Activated CD8-positive, alpha-beta memory T cell treated with anti-CD3 and anti-CD28 coated beads, Interleukin-2, amount 10 ng/mL, durations not matched to agents 7 days and 5 days (primary cell): ENCODE data around the gene REEP5. TPM values are rescaled to one million over a fixed set of nuclear protein-coding genes. Genes with fewer than 3 reads are reported as not detected.

Experiments
- ATAC-seq: fragments of 150-1000 bp; cut with Tn5 transposase; one replicate; pipeline ENCODE4 v1.10.0; 2021; ENCODE audit warnings: moderate library complexity
- CTCF ChIA-PET: fragments of 350-600 bp; sonication (Branson Sonifier 250); formaldehyde crosslinking; loops from one replicate; lab custom pipeline; 2021; ENCODE audit warnings: antibody characterized with exemption; lab: Charles Lee
- DNase-seq: peaks from one replicate; pipeline ENCODE4 v3.0.0-alpha.2; 2020
- H3K27ac Mint-ChIP-seq: one replicate; pipeline ENCODE4 v1.8.0; 2021; ENCODE audit warnings: mild to moderate bottlenecking, mixed read lengths
- H3K27me3 Mint-ChIP-seq: one replicate; pipeline ENCODE4 v1.8.0; 2021; ENCODE audit warnings: mixed read lengths
- H3K36me3 Mint-ChIP-seq: one replicate; pipeline ENCODE4 v1.8.0; 2021; ENCODE audit warnings: mild to moderate bottlenecking, mixed read lengths
- H3K4me1 Mint-ChIP-seq: one replicate; pipeline ENCODE4 v1.8.0; 2021; ENCODE audit warnings: mixed read lengths
- H3K4me3 Mint-ChIP-seq: one replicate; pipeline ENCODE4 v1.8.0; 2021; ENCODE audit warnings: mild to moderate bottlenecking, moderate library complexity, mixed read lengths
- H3K9me3 Mint-ChIP-seq: one replicate; pipeline ENCODE4 v1.8.0; 2022; ENCODE audit warnings: low read depth, mixed read lengths
- total RNA-seq, 2 experiments: library from RNA; stranded (reverse); gene quantifications; one replicate each; pipeline ENCODE4 v1.2.3, GENCODE V29; 2021

The REEP5 gene
- total RNA-seq, 2 experiments from 2014 or later = 91.0 to 97.0 TPM

GRCh38 chr5:112929336-112930081 is 7.5 kb upstream of the REEP5 start:
- Mint-ChIP-seq H3K4me3 (peak overlapping the region; percentile 60), H3K27ac (peak overlapping the region; percentile 96), H3K4me1 (peaks cover 59% of the 10 kb centered on the region), H3K36me3 (peaks cover 12% of the 10 kb centered on the region), H3K9me3 (no peaks in the 10 kb centered on the region), H3K27me3 (no peaks in the 10 kb centered on the region)
- CTCF ChIA-PET = interaction anchor here (1.1 to 2.2 kb wide), 4 partner anchors 14 to 581 kb away, joined by 3 to 10 read pairs (median 4); no protein-coding TSS in a partner anchor
- DNase-seq (peak; percentile 48), ATAC-seq (peak; percentile 80)

GRCh38 chr5:112923988-112924387 is 2.0 kb upstream of the REEP5 start:
- Mint-ChIP-seq H3K36me3 (peaks cover 19% of the 10 kb centered on the region), H3K27me3 (no peaks in the 10 kb centered on the region), H3K4me3 (peak overlapping the region; percentile 95), H3K4me1 (peaks cover 67% of the 10 kb centered on the region), H3K9me3 (no peaks in the 10 kb centered on the region), H3K27ac (peak overlapping the region; percentile 98)
- ATAC-seq (no peak), DNase-seq (peak; percentile 64)
- CTCF ChIA-PET = interaction anchor here (0.7 to 4.6 kb wide), 6 partner anchors 8 to 52 kb away, joined by 3 to 70 read pairs (median 9); partner anchors contain the start of gene DCP2

- Mint-ChIP-seq H3K4me3 (peak overlapping the region; percentile 95), H3K27me3 (no peaks in the 10 kb centered on the region), H3K27ac (peak overlapping the region; percentile 98), H3K36me3 (peaks cover 25% of the 10 kb centered on the region), H3K9me3 (no peaks in the 10 kb centered on the region), H3K4me1 (peaks cover 67% of the 10 kb centered on the region)
- CTCF ChIA-PET = interaction anchor here (0.8 to 4.6 kb wide), 10 partner anchors 9 to 75 kb away, joined by 3 to 70 read pairs (median 10); partner anchors contain the start of gene DCP2
- ATAC-seq = peak; percentile 50
- peak; percentile 77 for DNase-seq
Observed at GRCh38 chr5:112923148-112923917, 1.3 kb upstream of the REEP5 start.

GRCh38 chr5:112921026-112921832 is 798 bp downstream of the REEP5 start:
- H3K27ac Mint-ChIP-seq = peak overlapping the region; percentile 78

GRCh38 chr5:112919972-112920371 is 2.1 kb downstream of the REEP5 start:
- Mint-ChIP-seq H3K27me3 (no peaks in the 10 kb centered on the region), H3K36me3 (peaks cover 50% of the 10 kb centered on the region), H3K4me1 (peaks cover 79% of the 10 kb centered on the region), H3K4me3 (peak overlapping the region; percentile 49), H3K27ac (peak overlapping the region; percentile 2), H3K9me3 (no peaks in the 10 kb centered on the region)
- ATAC-seq = no peak
- CTCF ChIA-PET = interaction anchor here (0.6 to 4.6 kb wide), 9 partner anchors 9 to 295 kb away, joined by 3 to 26 read pairs (median 4); partner anchors contain the start of genes DCP2 and SRP19
- DNase-seq = no peak

More at GRCh38 chr5:112921026-112921832, 798 bp downstream of the REEP5 start:
- peak; percentile 49 for ATAC-seq
- H3K36me3 Mint-ChIP-seq = peaks cover 40% of the 10 kb centered on the region
- CTCF ChIA-PET = interaction anchor here (1.0 to 4.6 kb wide), 19 partner anchors 10 to 229 kb away, joined by 3 to 70 read pairs (median 5); partner anchors contain the start of genes DCP2 and SRP19
- H3K9me3 Mint-ChIP-seq = no peaks in the 10 kb centered on the region
- H3K4me3 Mint-ChIP-seq = peak overlapping the region; percentile 95
- peaks cover 74% of the 10 kb centered on the region for H3K4me1 Mint-ChIP-seq
- DNase-seq = peak; percentile 70
- H3K27me3 Mint-ChIP-seq = no peaks in the 10 kb centered on the region

- peaks cover 59% of the 10 kb centered on the region for H3K36me3 Mint-ChIP-seq
- CTCF ChIA-PET = interaction anchor here (0.8 to 1.2 kb wide), 2 partner anchors 21 to 45 kb away, joined by 3 to 5 read pairs; no protein-coding TSS in a partner anchor
Observed at GRCh38 chr5:112918679-112919078, 3.3 kb downstream of the REEP5 start.

GRCh38 chr5:112918136-112918535 is 3.9 kb downstream of the REEP5 start:
- CTCF ChIA-PET = interaction anchor here (0.8 to 1.2 kb wide), 2 partner anchors 21 to 46 kb away, joined by 3 to 5 read pairs; no protein-coding TSS in a partner anchor
- H3K9me3 Mint-ChIP-seq = no peaks in the 10 kb centered on the region
- H3K4me1 Mint-ChIP-seq = peaks cover 71% of the 10 kb centered on the region
- no peak for ATAC-seq
- H3K27ac Mint-ChIP-seq = no peak overlapping the region
- H3K4me3 Mint-ChIP-seq = no peak overlapping the region
- H3K27me3 Mint-ChIP-seq = no peaks in the 10 kb centered on the region
- peaks cover 63% of the 10 kb centered on the region for H3K36me3 Mint-ChIP-seq
- no peak for DNase-seq

More at GRCh38 chr5:112918679-112919078, 3.3 kb downstream of the REEP5 start:
- ATAC-seq (no peak), DNase-seq (no peak)
- Mint-ChIP-seq H3K9me3 (no peaks in the 10 kb centered on the region), H3K4me3 (no peak overlapping the region), H3K27ac (no peak overlapping the region), H3K27me3 (no peaks in the 10 kb centered on the region), H3K4me1 (peaks cover 75% of the 10 kb centered on the region)

- CTCF ChIA-PET = interaction anchor here (0.8 to 1.2 kb wide), 2 partner anchors 20 to 46 kb away, joined by 3 to 5 read pairs; no protein-coding TSS in a partner anchor
- Mint-ChIP-seq H3K4me1 (peaks cover 71% of the 10 kb centered on the region), H3K27ac (no peak overlapping the region), H3K27me3 (no peaks in the 10 kb centered on the region), H3K9me3 (no peaks in the 10 kb centered on the region), H3K36me3 (peaks cover 69% of the 10 kb centered on the region), H3K4me3 (no peak overlapping the region)
- DNase-seq = peak; percentile 56
- ATAC-seq = no peak
Observed at GRCh38 chr5:112917453-112917995, 4.5 kb downstream of the REEP5 start.

- Mint-ChIP-seq H3K36me3 (peaks cover 75% of the 10 kb centered on the region), H3K4me1 (peaks cover 70% of the 10 kb centered on the region)
Observed at GRCh38 chr5:112915831-112916230, 6.2 kb downstream of the REEP5 start.

GRCh38 chr5:112914584-112914983 is 7.4 kb downstream of the REEP5 start:
- Mint-ChIP-seq H3K27me3 (no peaks in the 10 kb centered on the region), H3K36me3 (peaks cover 78% of the 10 kb centered on the region), H3K4me3 (no peak overlapping the region), H3K27ac (no peak overlapping the region), H3K9me3 (no peaks in the 10 kb centered on the region), H3K4me1 (peaks cover 65% of the 10 kb centered on the region)
- no peak for ATAC-seq
- DNase-seq = no peak
- CTCF ChIA-PET = interaction anchor here (1.0 to 1.5 kb wide), 4 partner anchors 10 to 59 kb away, joined by 3 to 4 read pairs (median 3); no protein-coding TSS in a partner anchor

More at GRCh38 chr5:112915831-112916230, 6.2 kb downstream of the REEP5 start:
- peak overlapping the region; percentile 6 for H3K4me3 Mint-ChIP-seq
- ATAC-seq = peak; percentile 74
- no peaks in the 10 kb centered on the region for H3K9me3 Mint-ChIP-seq
- H3K27ac Mint-ChIP-seq = peak overlapping the region; percentile 76
- CTCF ChIA-PET = interaction anchor here (0.6 to 1.7 kb wide), 11 partner anchors 9 to 224 kb away, joined by 3 to 6 read pairs (median 5); no protein-coding TSS in a partner anchor
- H3K27me3 Mint-ChIP-seq = no peaks in the 10 kb centered on the region
- no peak for DNase-seq

- no peak overlapping the region for H3K27ac Mint-ChIP-seq
- no peaks in the 10 kb centered on the region for H3K27me3 Mint-ChIP-seq
- H3K4me1 Mint-ChIP-seq = peaks cover 33% of the 10 kb centered on the region
- no peaks in the 10 kb centered on the region for H3K9me3 Mint-ChIP-seq
- ATAC-seq = no peak
- H3K36me3 Mint-ChIP-seq = peaks cover 59% of the 10 kb centered on the region
- CTCF ChIA-PET = interaction anchor here (2.6 kb wide), 1 partner anchor 11 kb away, joined by 15 read pairs; the partner anchor contains the start of gene REEP5
- DNase-seq = no peak
- no peak overlapping the region for H3K4me3 Mint-ChIP-seq
Observed at GRCh38 chr5:112910529-112910928, 11.5 kb downstream of the REEP5 start.

- Mint-ChIP-seq H3K27ac (no peak overlapping the region), H3K9me3 (no peaks in the 10 kb centered on the region), H3K4me3 (no peak overlapping the region), H3K4me1 (peaks cover 25% of the 10 kb centered on the region), H3K36me3 (peaks cover 56% of the 10 kb centered on the region), H3K27me3 (no peaks in the 10 kb centered on the region)
- DNase-seq (no peak), ATAC-seq (no peak)
- CTCF ChIA-PET = interaction anchor here (1.9 kb wide), 1 partner anchor 18 kb away, joined by 5 read pairs; no protein-coding TSS in a partner anchor
Observed at GRCh38 chr5:112908854-112909253, 13.2 kb downstream of the REEP5 start.
